ENCODE measurements around the gene SH3RF3. TPM values are rescaled to one million over a fixed set of nuclear protein-coding genes. Genes with fewer than 3 reads are reported as not detected.

The SH3RF3 gene
- total RNA-seq, 1 experiment from 2014 or later, result not detected

- Histone ChIP-seq H3K79me2 (ENCODE audit: insufficient read depth, low read length) (no peaks in the 10 kb centered on the region), H3K9me3 (ENCODE audit: control insufficient read depth in 1 of 2, insufficient read depth in 1 of 2, low read depth in 1 of 2, low read length in 2 of 2) (no peaks in the 10 kb centered on the region), H3K4me1 (ENCODE audit: control insufficient read depth in 1 of 2, insufficient read depth in 2 of 2, low read length in 2 of 2) (peaks cover 4 to 11% of the 10 kb centered on the region in 2 experiments; a peak in 3 of 4 replicates), H3K4me3 (replicated peaks in 1 of 2; ENCODE audit: low read depth in 1 of 2, low read length in 2 of 2) (no peak overlapping the region), H3K9me2 (ENCODE audit: insufficient read depth) (no peaks in the 10 kb centered on the region), H3K27ac (ENCODE audit: low read depth, low read length) (no peak overlapping the region), H3K4me2 (ENCODE audit: low read length) (no peak overlapping the region), H3K27me3 (ENCODE audit: insufficient read depth, low read length) (peaks cover 12% of the 10 kb centered on the region; the same call in 1 of the 2 replicates), H4K20me1 (ENCODE audit: insufficient read depth) (no peaks in the 10 kb centered on the region), H2AFZ (ENCODE audit: low read depth, low read length, poor library complexity, severe bottlenecking) (no peak overlapping the region), H3K36me3 (ENCODE audit: control insufficient read depth in 1 of 2, insufficient read depth in 2 of 2, low read length in 2 of 2) (no peaks in the 10 kb centered on the region), H3K9ac (ENCODE audit: low read length) (no peak overlapping the region)
- DNase-seq (ENCODE audit: low read depth, low spot score) (no peak), ATAC-seq (no peak)
- TF ChIP-seq EZH2 (IDR thresholded peaks at IDR 0.05), result no peak
- no peak for TF ChIP-seq TCF7L2 (IDR thresholded peaks at IDR 0.05; ENCODE audit: borderline replicate concordance, extremely low read depth, insufficient read depth, insufficient read length)
- TF ChIP-seq EZH2phosphoT487 (IDR thresholded peaks at IDR 0.05; ENCODE audit: borderline replicate concordance), result no peak
- no peak for TF ChIP-seq CEBPB (IDR thresholded peaks at IDR 0.05; ENCODE audit: low read depth)
- TF ChIP-seq SRF (IDR thresholded peaks at IDR 0.05; ENCODE audit: low read depth), result no peak
- TF ChIP-seq FOSL1 (IDR thresholded peaks at IDR 0.05; ENCODE audit: low read depth), result no peak
- no peak for TF ChIP-seq POLR2AphosphoS5 (IDR thresholded peaks at IDR 0.05; ENCODE audit: low read depth, low read length)
- no peak for TF ChIP-seq ATF3 (IDR thresholded peaks at IDR 0.05)
- TF ChIP-seq ZNF274 (IDR thresholded peaks at IDR 0.05; ENCODE audit: low read depth, low read length), result no peak
- no peak for TF ChIP-seq POLR2A (IDR thresholded peaks at IDR 0.05; ENCODE audit: borderline replicate concordance, extremely low read depth, insufficient read depth, insufficient read length)
- TF ChIP-seq CTCF (IDR thresholded peaks at IDR 0.05 in 2 of 3, conservative IDR thresholded peaks at IDR 0.05 in 1 of 3; ENCODE audit: borderline replicate concordance in 1 of 3, insufficient read depth in 1 of 3, low read depth in 2 of 3, low read length in 2 of 3), result no peak
- no peak for TF ChIP-seq ELF1 (IDR thresholded peaks at IDR 0.05; ENCODE audit: borderline replicate concordance, low read depth)
- TF ChIP-seq CBX3 (IDR thresholded peaks at IDR 0.05; ENCODE audit: low read depth), result no peak
- no peak for TF ChIP-seq SIN3A (IDR thresholded peaks at IDR 0.05; ENCODE audit: low read depth)
- TF ChIP-seq SP1 (IDR thresholded peaks at IDR 0.05; ENCODE audit: low read depth), result no peak
- no peak for TF ChIP-seq EGR1 (IDR thresholded peaks at IDR 0.05; ENCODE audit: low read depth)
- POLR2A ChIA-PET, result no interaction called here
- RAD21 ChIA-PET (ENCODE audit: low non-redundant PET in 1 of 2, low total read pairs in 2 of 2, uncharacterized antibody in 2 of 2, unreplicated experiment in 2 of 2), result no interaction called here
- no TSS peak for BruUV-seq (replicated peaks)
- intact Hi-C loops (cut with micrococcal nuclease), result no loop called here
- CTCF ChIA-PET, result no interaction called here
These were observed 327.8 kb downstream of the SH3RF3 start for GRCh38 chr2:109456776-109457175.

Data from HCT116 (cell line).